Liver (tissue), 9 donors: ENCODE data around the gene C15orf62. TPM values are rescaled to one million over a fixed set of nuclear protein-coding genes. Genes with fewer than 3 reads are reported as not detected.

Source experiments
- DNase-seq: peaks from one replicate; pipeline ENCODE4 v3.0.0-alpha.2; 2017; ENCODE audit warnings: low spot score
- H3K27ac ChIP-seq, 2 donors: one replicate each; pipeline ENCODE4 v1.7.0; 2013; ENCODE audit warnings: inconsistent platforms in 2 of 2, low read length in 2 of 2, control low read depth in 1 of 2, low read depth in 1 of 2, mild to moderate bottlenecking in 1 of 2
- H3K27me3 ChIP-seq, 4 donors: one replicate each; pipeline versions ENCODE4 v1.6.1 to v1.7.0; 2013; ENCODE audit warnings: low read length in 3 of 4, inconsistent platforms in 1 of 4, mild to moderate bottlenecking in 1 of 4, moderate library complexity in 1 of 4; ENCODE audit not compliant: control insufficient read depth in 4 of 4, insufficient read depth in 4 of 4
- H3K36me3 ChIP-seq, 4 donors: one replicate each; pipeline versions ENCODE4 v1.6.1 to v1.7.0; 2013; ENCODE audit warnings: low read length in 3 of 4, mild to moderate bottlenecking in 3 of 4, low read depth in 1 of 4, moderate library complexity in 1 of 4; ENCODE audit not compliant: control insufficient read depth in 4 of 4, insufficient read depth in 3 of 4
- H3K4me1 ChIP-seq, 4 donors: one replicate each; pipeline versions ENCODE4 v1.6.1 to v1.7.0; 2013; ENCODE audit warnings: low read length in 3 of 4, mild to moderate bottlenecking in 3 of 4, moderate library complexity in 1 of 4; ENCODE audit not compliant: control insufficient read depth in 4 of 4, insufficient read depth in 4 of 4
- H3K4me3 ChIP-seq, 3 donors: one replicate each; pipeline versions ENCODE4 v1.6.1 to v1.7.0; 2013; ENCODE audit warnings: low read length in 3 of 3, control low read depth in 1 of 3, low read depth in 1 of 3, mild to moderate bottlenecking in 1 of 3
- H3K9ac ChIP-seq, 2 donors: one replicate each; pipeline ENCODE4 v1.7.0; 2013; ENCODE audit warnings: low read length in 2 of 2, mild to moderate bottlenecking in 2 of 2, moderate library complexity in 2 of 2, control low read depth in 1 of 2, low read depth in 1 of 2
- H3K9me3 ChIP-seq, 4 donors: one replicate each; pipeline versions ENCODE4 v1.6.1 to v1.7.0; 2013; ENCODE audit warnings: low read length in 3 of 4; ENCODE audit not compliant: control insufficient read depth in 4 of 4
- EGR1 ChIP-seq, 2 donors: IDR thresholded peaks; 2 replicates each; pipeline ENCODE4 v1.6.1; 2016 to 2018; ENCODE audit warnings: antibody characterized with exemption in 2 of 2, low read depth in 2 of 2
- FOXA2 ChIP-seq: IDR thresholded peaks from 2 replicates; pipeline ENCODE4 v1.6.1; 2016; ENCODE audit warnings: antibody characterized with exemption
- GABPA ChIP-seq, 2 donors: IDR thresholded peaks in 1 of 2; conservative IDR thresholded peaks in 1 of 2; 2 replicates each; pipeline ENCODE4 v1.6.1; 2016; ENCODE audit warnings: antibody characterized with exemption in 2 of 2, mild to moderate bottlenecking in 1 of 2, moderate library complexity in 1 of 2
- HNF4A ChIP-seq, 2 donors: conservative IDR thresholded peaks; 2 replicates each; pipeline ENCODE4 v1.6.1; 2016; ENCODE audit warnings: antibody characterized with exemption in 2 of 2, mild to moderate bottlenecking in 2 of 2
- HNF4G ChIP-seq: IDR thresholded peaks from 2 replicates; pipeline ENCODE4 v1.6.1; 2016; ENCODE audit warnings: antibody characterized with exemption
- NR2F2 ChIP-seq: IDR thresholded peaks from 2 replicates; pipeline ENCODE4 v1.6.1; 2016; ENCODE audit warnings: antibody characterized with exemption
- RAD21 ChIP-seq, 2 donors: IDR thresholded peaks; 2 replicates each; pipeline ENCODE4 v1.6.1; 2016; ENCODE audit warnings: antibody characterized with exemption in 2 of 2, mild to moderate bottlenecking in 2 of 2
- SP1 ChIP-seq: IDR thresholded peaks from 2 replicates; pipeline ENCODE4 v1.6.1; 2018; ENCODE audit warnings: antibody characterized with exemption, mild to moderate bottlenecking
- TAF1 ChIP-seq: conservative IDR thresholded peaks from 2 replicates; pipeline ENCODE4 v1.6.1; 2016; ENCODE audit warnings: antibody characterized with exemption, mild to moderate bottlenecking
- WGBS: extraction: QIAGEN DNeasy Blood & Tissue Kit; methylation state at CpG from one replicate; pipeline ENCODE4 v1.1.7; 2013; 5-methylcytosine and 5-hydroxymethylcytosine counted together
- polyA plus RNA-seq, 2 donors: library from polyadenylated mRNA; stranded (reverse) in 1 of 2; unstranded in 1 of 2; fragments of 200-250 nt in 1 of 2; fragments of >200 nt in 1 of 2; fragmentation: Nextera tagmentation in 1 of 2; extraction: Ambion mirVana in 1 of 2; gene quantifications; one replicate each; pipeline versions ENCODE4 v1.2.1 to v1.2.3, GENCODE V29; 2013 to 2015
- total RNA-seq, 2 donors: library from RNA; depleted of rRNA; stranded (reverse); fragments of >200 nt; gene quantifications; one replicate each; pipeline ENCODE4 v1.2.3, GENCODE V29; 2014
- TF ChIP-seq, protein P1 (sequence below): IDR thresholded peaks from 2 replicates; pipeline ENCODE4 v1.6.1; 2016; ENCODE audit warnings: antibody characterized with exemption
- TF ChIP-seq, protein P2 (sequence below): IDR thresholded peaks from 2 replicates; pipeline ENCODE4 v1.6.1; 2016; ENCODE audit warnings: antibody characterized with exemption
- TF ChIP-seq, protein P3 (sequence below): IDR thresholded peaks from 2 replicates; pipeline ENCODE4 v1.6.1; 2016; ENCODE audit warnings: antibody characterized with exemption
- TF ChIP-seq, protein P4 (sequence below): IDR thresholded peaks from 2 replicates; pipeline ENCODE4 v1.6.1; 2016; ENCODE audit warnings: antibody characterized with exemption, mild to moderate bottlenecking
- donor health status: healthy.
- donor health status: healthy.
- donor health status: healthy.
- donor health status: healthy.
- donor health status: healthy.

The C15orf62 gene
- total and polyA plus RNA-seq, 4 donors, result 0.19 to 0.92 (median 0.59) TPM

DNA sequence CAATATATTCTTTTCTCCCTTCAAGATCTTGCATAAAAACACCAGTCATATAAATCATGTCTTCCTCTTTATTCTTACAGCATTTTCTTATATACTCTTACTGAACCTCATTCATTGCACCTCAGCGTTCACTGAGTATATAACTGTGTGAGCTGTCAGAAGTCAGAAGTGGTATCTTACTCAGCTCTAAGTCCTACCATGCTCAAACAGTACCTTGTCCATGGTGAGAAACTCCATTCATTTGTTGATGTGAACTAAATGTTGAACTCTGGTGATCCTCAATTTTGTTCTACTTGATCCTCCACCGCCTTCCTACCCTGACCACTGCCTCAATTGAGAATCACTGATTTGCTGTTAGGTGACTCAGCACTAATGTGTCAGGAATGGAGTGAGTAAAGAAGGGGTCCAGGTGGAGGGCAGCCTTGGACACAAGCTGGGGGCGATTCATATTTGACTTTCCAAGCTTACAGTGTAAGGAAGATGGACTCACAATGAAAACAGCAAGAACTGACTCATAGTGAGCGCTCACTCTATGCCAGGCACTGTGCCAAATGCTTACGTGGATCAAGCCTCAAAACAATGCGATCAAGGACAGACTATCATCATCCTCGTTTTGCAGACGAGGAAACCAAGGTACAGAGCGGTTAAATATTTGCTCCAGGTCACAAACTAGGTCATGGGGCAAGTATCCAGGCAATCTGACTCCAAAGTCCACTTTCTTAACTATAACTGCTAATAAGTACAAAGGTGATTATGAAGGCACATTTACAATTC, 23.6 kb downstream of the C15orf62 start (continued):
- TF ChIP-seq, protein P1, sequence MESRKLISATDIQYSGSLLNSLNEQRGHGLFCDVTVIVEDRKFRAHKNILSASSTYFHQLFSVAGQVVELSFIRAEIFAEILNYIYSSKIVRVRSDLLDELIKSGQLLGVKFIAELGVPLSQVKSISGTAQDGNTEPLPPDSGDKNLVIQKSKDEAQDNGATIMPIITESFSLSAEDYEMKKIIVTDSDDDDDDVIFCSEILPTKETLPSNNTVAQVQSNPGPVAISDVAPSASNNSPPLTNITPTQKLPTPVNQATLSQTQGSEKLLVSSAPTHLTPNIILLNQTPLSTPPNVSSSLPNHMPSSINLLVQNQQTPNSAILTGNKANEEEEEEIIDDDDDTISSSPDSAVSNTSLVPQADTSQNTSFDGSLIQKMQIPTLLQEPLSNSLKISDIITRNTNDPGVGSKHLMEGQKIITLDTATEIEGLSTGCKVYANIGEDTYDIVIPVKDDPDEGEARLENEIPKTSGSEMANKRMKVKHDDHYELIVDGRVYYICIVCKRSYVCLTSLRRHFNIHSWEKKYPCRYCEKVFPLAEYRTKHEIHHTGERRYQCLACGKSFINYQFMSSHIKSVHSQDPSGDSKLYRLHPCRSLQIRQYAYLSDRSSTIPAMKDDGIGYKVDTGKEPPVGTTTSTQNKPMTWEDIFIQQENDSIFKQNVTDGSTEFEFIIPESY, result peak; percentile 83
- TF ChIP-seq RAD21 (IDR thresholded peaks at IDR 0.05), result peak; percentile 34

DNA sequence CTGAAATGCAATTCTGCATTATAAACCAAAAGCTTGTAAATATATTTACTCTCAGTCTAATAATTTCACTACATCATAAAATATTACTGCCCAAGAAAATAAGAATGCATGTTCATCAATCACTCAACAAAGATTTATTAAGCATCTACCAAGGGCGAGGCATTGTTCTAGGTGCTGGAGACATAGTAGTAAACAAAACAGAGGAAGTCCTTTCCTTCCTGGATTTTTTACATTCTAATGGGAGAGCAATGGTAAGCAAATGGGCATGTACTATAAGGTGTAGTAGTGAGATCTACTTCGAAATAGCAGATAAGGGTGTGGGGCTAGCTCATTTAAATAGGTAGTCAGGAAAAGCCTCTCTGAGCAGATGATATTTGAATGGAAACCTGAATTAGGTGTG, 26.3 kb downstream of the C15orf62 start:
- H3K4me1 ChIP-seq, result peaks cover 10 to 12% (median 11%) of the 10 kb centered on the region in 4 donors
- 85% methylated on average over 2 of the region's 2 CpGs for WGBS
- no peaks in the 10 kb centered on the region for H3K9me3 ChIP-seq
- no peak overlapping the region for H3K9ac ChIP-seq
- no peak for DNase-seq
- no peak for TF ChIP-seq FOXA2
- TF ChIP-seq SP1, result no peak
- TF ChIP-seq, protein P2, sequence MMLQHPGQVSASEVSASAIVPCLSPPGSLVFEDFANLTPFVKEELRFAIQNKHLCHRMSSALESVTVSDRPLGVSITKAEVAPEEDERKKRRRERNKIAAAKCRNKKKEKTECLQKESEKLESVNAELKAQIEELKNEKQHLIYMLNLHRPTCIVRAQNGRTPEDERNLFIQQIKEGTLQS, result no peak
- no peak for TF ChIP-seq RAD21 (IDR thresholded peaks at IDR 0.05)
- TF ChIP-seq, protein P1, result no peak
- TF ChIP-seq, protein P3, sequence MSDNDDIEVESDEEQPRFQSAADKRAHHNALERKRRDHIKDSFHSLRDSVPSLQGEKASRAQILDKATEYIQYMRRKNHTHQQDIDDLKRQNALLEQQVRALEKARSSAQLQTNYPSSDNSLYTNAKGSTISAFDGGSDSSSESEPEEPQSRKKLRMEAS, result no peak
- TF ChIP-seq, protein P4, sequence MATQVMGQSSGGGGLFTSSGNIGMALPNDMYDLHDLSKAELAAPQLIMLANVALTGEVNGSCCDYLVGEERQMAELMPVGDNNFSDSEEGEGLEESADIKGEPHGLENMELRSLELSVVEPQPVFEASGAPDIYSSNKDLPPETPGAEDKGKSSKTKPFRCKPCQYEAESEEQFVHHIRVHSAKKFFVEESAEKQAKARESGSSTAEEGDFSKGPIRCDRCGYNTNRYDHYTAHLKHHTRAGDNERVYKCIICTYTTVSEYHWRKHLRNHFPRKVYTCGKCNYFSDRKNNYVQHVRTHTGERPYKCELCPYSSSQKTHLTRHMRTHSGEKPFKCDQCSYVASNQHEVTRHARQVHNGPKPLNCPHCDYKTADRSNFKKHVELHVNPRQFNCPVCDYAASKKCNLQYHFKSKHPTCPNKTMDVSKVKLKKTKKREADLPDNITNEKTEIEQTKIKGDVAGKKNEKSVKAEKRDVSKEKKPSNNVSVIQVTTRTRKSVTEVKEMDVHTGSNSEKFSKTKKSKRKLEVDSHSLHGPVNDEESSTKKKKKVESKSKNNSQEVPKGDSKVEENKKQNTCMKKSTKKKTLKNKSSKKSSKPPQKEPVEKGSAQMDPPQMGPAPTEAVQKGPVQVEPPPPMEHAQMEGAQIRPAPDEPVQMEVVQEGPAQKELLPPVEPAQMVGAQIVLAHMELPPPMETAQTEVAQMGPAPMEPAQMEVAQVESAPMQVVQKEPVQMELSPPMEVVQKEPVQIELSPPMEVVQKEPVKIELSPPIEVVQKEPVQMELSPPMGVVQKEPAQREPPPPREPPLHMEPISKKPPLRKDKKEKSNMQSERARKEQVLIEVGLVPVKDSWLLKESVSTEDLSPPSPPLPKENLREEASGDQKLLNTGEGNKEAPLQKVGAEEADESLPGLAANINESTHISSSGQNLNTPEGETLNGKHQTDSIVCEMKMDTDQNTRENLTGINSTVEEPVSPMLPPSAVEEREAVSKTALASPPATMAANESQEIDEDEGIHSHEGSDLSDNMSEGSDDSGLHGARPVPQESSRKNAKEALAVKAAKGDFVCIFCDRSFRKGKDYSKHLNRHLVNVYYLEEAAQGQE, result no peak
- no peak for TF ChIP-seq HNF4A (conservative IDR thresholded peaks at IDR 0.05)
- TF ChIP-seq GABPA (IDR thresholded peaks at IDR 0.05 in 1 of 2, conservative IDR thresholded peaks at IDR 0.05 in 1 of 2), result no peak
- no peak for TF ChIP-seq HNF4G
- TF ChIP-seq EGR1 (IDR thresholded peaks at IDR 0.05; ENCODE audit: low read depth in 2 of 2), result no peak
- TF ChIP-seq NR2F2, result no peak
- TF ChIP-seq TAF1, result no peak
- no peak overlapping the region for H3K27ac ChIP-seq
- no peaks in the 10 kb centered on the region for H3K27me3 ChIP-seq
- no peak overlapping the region for H3K4me3 ChIP-seq
- peaks cover 0 to 5% (median under 1%) of the 10 kb centered on the region in 4 donors for H3K36me3 ChIP-seq
